Activated CD8-positive, alpha-beta T cell treated with anti-CD3 and anti-CD28 coated beads for 36 hours (primary cell): ENCODE data around the gene BHLHE41. TPM values are rescaled to one million over a fixed set of nuclear protein-coding genes. Genes with fewer than 3 reads are reported as not detected.

Source experiments
- ATAC-seq: fragments of 200-7000 bp; cut with Tn5 transposase; one replicate; pipeline ENCODE4 v1.10.0; 2021; ENCODE audit warnings: mild to moderate bottlenecking, moderate library complexity
- CTCF ChIA-PET: fragments of 350-600 bp; sonication (Branson Sonifier 250); formaldehyde crosslinking; loops from one replicate; lab custom pipeline; 2021; ENCODE audit warnings: antibody characterized with exemption; lab: Charles Lee
- POLR2A ChIA-PET: fragments of 350-600 bp; sonication (Branson Sonifier 250); formaldehyde crosslinking; loops from one replicate; lab custom pipeline; 2021; ENCODE audit warnings: antibody characterized with exemption; lab: Charles Lee
- DNase-seq: peaks from one replicate; pipeline ENCODE4 v3.0.0-alpha.2; 2020
- H3K27ac Mint-ChIP-seq: one replicate; pipeline ENCODE4 v1.8.0; 2021; ENCODE audit warnings: mild to moderate bottlenecking, mixed read lengths
- H3K27me3 Mint-ChIP-seq: one replicate; pipeline ENCODE4 v1.8.0; 2021; ENCODE audit warnings: mixed read lengths
- H3K36me3 Mint-ChIP-seq: one replicate; pipeline ENCODE4 v1.8.0; 2021; ENCODE audit warnings: low read depth, mixed read lengths
- H3K4me1 Mint-ChIP-seq: one replicate; pipeline ENCODE4 v1.8.0; 2021; ENCODE audit warnings: low read depth, mixed read lengths
- H3K4me3 Mint-ChIP-seq: one replicate; pipeline ENCODE4 v1.8.0; 2021; ENCODE audit warnings: mild to moderate bottlenecking, moderate library complexity, mixed read lengths
- H3K9me3 Mint-ChIP-seq: one replicate; pipeline ENCODE4 v1.8.0; 2021; ENCODE audit warnings: mixed read lengths
- CTCF ChIP-seq: fragments of 200-600 bp; IDR thresholded peaks from one replicate; pipeline ENCODE4 v1.8.0; 2022; ENCODE audit warnings: antibody characterized with exemption, mild to moderate bottlenecking
- intact Hi-C: fragments of 100-400 bp; cut with micrococcal nuclease; formaldehyde crosslinking; loops from one replicate; pipeline ENCODE4 v1.10.0; 2022
- total RNA-seq, 2 experiments: library from RNA; stranded (reverse); gene quantifications; one replicate each; pipeline ENCODE4 v1.2.3, GENCODE V29; 2021

The BHLHE41 gene
- total RNA-seq, 2 experiments from 2014 or later: not detected

- intact Hi-C loops: no loop called here
- POLR2A ChIA-PET: no interaction called here
- no peak for TF ChIP-seq CTCF
- H3K27me3 Mint-ChIP-seq: no peaks in the 10 kb centered on the region
- no peak overlapping the region for H3K27ac Mint-ChIP-seq
- ATAC-seq (no peak), DNase-seq (no peak)
- peaks cover under 1% of the 10 kb centered on the region for H3K4me1 Mint-ChIP-seq
- H3K4me3 Mint-ChIP-seq: no peak overlapping the region
- no peaks in the 10 kb centered on the region for H3K9me3 Mint-ChIP-seq
- no peaks in the 10 kb centered on the region for H3K36me3 Mint-ChIP-seq
- CTCF ChIA-PET: no interaction called here
Measured at GRCh38 chr12:26091822-26092221, 33.0 kb downstream of the BHLHE41 start.

GRCh38 chr12:26090836-26091510 lies 33.9 kb downstream of the BHLHE41 start:
- no peaks in the 10 kb centered on the region for H3K27me3 Mint-ChIP-seq
- no peak overlapping the region for H3K4me3 Mint-ChIP-seq
- ATAC-seq: no peak
- intact Hi-C loops: no loop called here
- CTCF ChIA-PET: no interaction called here
- H3K36me3 Mint-ChIP-seq: no peaks in the 10 kb centered on the region
- no peak overlapping the region for H3K27ac Mint-ChIP-seq
- POLR2A ChIA-PET: no interaction called here
- TF ChIP-seq CTCF: no peak
- H3K4me1 Mint-ChIP-seq: no peaks in the 10 kb centered on the region
- no peak for DNase-seq
- H3K9me3 Mint-ChIP-seq: no peaks in the 10 kb centered on the region

- ChIA-PET POLR2A (no interaction called here), CTCF (interaction anchor here (0.6 to 1.3 kb wide), 2 partner anchors 8 to 21 kb away, joined by 3 read pairs; no protein-coding TSS in a partner anchor)
- H3K9me3 Mint-ChIP-seq: no peaks in the 10 kb centered on the region
- ATAC-seq (no peak), DNase-seq (no peak)
- intact Hi-C loops: no loop called here
- H3K27me3 Mint-ChIP-seq: no peaks in the 10 kb centered on the region
- H3K27ac Mint-ChIP-seq: no peak overlapping the region
- no peaks in the 10 kb centered on the region for H3K36me3 Mint-ChIP-seq
- no peak for TF ChIP-seq CTCF
- H3K4me3 Mint-ChIP-seq: no peak overlapping the region
- no peaks in the 10 kb centered on the region for H3K4me1 Mint-ChIP-seq
Measured at GRCh38 chr12:26088998-26089397, 35.8 kb downstream of the BHLHE41 start.

- H3K36me3 Mint-ChIP-seq: no peaks in the 10 kb centered on the region
- no peaks in the 10 kb centered on the region for H3K27me3 Mint-ChIP-seq
- ChIA-PET POLR2A (no interaction called here), CTCF (interaction anchor here (1.1 kb wide), 1 partner anchor 10 kb away, joined by 5 read pairs; no protein-coding TSS in a partner anchor)
- H3K9me3 Mint-ChIP-seq: peaks cover 5% of the 10 kb centered on the region
- intact Hi-C loops: no loop called here
- no peaks in the 10 kb centered on the region for H3K4me1 Mint-ChIP-seq
- ATAC-seq (no peak), DNase-seq (no peak)
- H3K27ac Mint-ChIP-seq: no peak overlapping the region
- H3K4me3 Mint-ChIP-seq: no peak overlapping the region
- TF ChIP-seq CTCF: no peak
Measured at GRCh38 chr12:26086936-26087335, 37.9 kb downstream of the BHLHE41 start.

GRCh38 chr12:26080911-26081310 lies 43.9 kb downstream of the BHLHE41 start:
- no peak overlapping the region for H3K27ac Mint-ChIP-seq
- no peak for TF ChIP-seq CTCF
- DNase-seq (no peak), ATAC-seq (no peak)
- ChIA-PET CTCF (no interaction called here), POLR2A (no interaction called here)
- peaks cover 5% of the 10 kb centered on the region for H3K9me3 Mint-ChIP-seq
- intact Hi-C loops: no loop called here
- no peaks in the 10 kb centered on the region for H3K27me3 Mint-ChIP-seq
- H3K4me3 Mint-ChIP-seq: no peak overlapping the region
- H3K36me3 Mint-ChIP-seq: no peaks in the 10 kb centered on the region
- H3K4me1 Mint-ChIP-seq: no peaks in the 10 kb centered on the region
